Measurements from ENCODE around the gene SOX18. TPM values are rescaled to one million over a fixed set of nuclear protein-coding genes. Genes with fewer than 3 reads are reported as not detected.

SOX18 gene
- polyA plus RNA-seq, 6 donors from 2014 or later, result not detected

DNA sequence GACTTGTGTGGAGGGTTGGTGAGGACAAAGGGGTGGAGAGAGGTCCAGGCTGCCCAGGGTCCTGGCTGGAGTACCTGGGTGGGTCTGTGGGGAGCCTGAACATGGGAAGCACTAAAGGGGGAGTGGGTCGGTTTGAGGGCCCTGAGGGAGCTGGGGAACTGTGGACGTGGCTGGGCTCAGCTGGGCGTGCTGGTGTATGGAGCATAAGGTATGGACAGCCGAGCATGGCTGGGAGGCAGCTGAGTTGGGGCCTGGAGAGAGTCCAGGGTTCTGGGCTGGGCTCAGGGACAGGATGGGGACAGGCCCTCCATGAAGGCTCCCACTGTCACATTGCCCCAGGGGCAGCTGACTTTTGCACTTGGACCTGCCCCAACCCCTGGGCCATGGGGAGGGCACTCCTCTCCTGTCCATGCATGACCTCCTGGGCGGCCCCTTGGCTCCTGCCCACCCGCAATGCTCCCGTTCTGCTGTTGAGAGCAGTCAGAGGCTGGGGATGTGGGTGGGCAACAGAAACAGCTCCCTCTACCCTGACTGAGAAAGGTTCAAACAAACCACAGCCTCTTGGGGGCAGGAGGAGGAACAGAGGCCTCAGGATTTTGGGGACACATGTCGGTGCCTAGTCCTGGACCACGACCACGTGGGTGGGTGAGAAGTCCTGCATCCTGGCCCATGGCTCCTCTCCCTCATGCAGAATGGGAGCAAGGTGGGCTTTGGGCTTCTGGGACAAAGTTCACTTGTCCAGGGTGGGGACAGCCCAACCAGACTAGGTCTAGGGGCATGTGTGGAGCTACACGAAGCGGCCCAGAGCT is 9.0 kb downstream of the SOX18 start:
- Mint-ChIP-seq H3K9me3 (no peaks in the 10 kb centered on the region), H3K4me3 (peak overlapping the region in 6 of 8 donors; percentile 50 to 89 (median 73)), H3K4me1 (peaks cover 8 to 44% (median 21%) of the 10 kb centered on the region in 3 donors), H3K27me3 (peaks cover 11 to 30% (median 21%) of the 10 kb centered on the region in 3 donors), H3K36me3 (no peaks in the 10 kb centered on the region), H3K27ac (no peak overlapping the region)
- ATAC-seq (ENCODE audit: low read depth in 2 of 2), result no peak
- no peak for DNase-seq

- H3K4me1 Mint-ChIP-seq, result peaks cover 8 to 42% (median 19%) of the 10 kb centered on the region in 3 donors
- no peaks in the 10 kb centered on the region for H3K36me3 Mint-ChIP-seq
- peaks cover 9 to 22% (median 12%) of the 10 kb centered on the region in 3 donors for H3K27me3 Mint-ChIP-seq
- peak overlapping the region in 2 of 6 donors; percentile 24 to 69 for H3K27ac Mint-ChIP-seq
- H3K9me3 Mint-ChIP-seq, result no peaks in the 10 kb centered on the region
- ATAC-seq (ENCODE audit: low read depth in 2 of 2), result no peak
- peak overlapping the region; percentile 49 to 89 (median 78) for H3K4me3 Mint-ChIP-seq
- no peak for DNase-seq
These were observed 9.9 kb downstream of the SOX18 start for GRCh38 chr20:64039293-64040160.

DNA sequence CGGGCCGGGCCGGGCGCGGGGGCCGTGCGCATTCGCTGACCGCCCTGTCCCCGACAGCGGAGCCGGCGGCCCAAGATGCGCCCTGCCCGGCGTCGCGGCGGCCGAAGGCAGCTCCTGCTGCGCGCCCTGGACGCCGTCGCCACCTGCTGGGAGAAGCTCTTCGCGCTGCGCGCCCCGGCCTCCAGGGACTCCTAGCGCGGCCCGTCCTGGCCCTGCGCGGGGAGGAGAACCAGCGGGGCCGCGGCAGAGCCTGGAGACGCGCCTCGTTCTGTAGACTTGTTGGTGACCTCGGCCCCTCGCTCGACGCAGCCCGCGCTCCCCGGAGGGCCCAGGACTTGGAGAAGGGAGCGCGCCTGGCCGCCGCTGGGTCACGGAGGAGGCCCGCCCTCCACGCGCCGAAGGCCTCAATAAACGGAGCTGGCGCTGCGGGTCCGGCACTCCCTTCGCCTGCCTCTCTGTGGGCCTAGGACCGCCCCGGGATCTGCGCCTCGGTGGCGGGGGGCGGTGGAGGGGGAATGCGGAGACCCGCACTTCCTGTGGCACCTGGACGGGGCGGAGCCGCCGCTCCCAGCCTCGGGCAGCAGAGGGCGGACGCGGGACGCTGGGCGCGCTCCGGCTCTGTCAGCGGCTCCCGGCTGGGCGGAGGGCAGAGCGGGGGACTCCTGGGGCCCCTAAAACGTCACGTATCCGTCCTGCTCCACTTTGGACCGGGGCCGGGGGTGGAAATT is 10.7 kb downstream of the SOX18 start:
- Mint-ChIP-seq H3K27me3 (peaks cover 3 to 19% (median 8%) of the 10 kb centered on the region in 3 donors), H3K4me1 (peaks cover 8 to 34% (median 17%) of the 10 kb centered on the region in 3 donors), H3K27ac (peak overlapping the region in 3 of 6 donors; percentile 20 to 69 (median 24))

GRCh38 chr20:64038224-64038564 is 11.2 kb downstream of the SOX18 start:
- Mint-ChIP-seq H3K4me1 (peaks cover 8 to 32% (median 14%) of the 10 kb centered on the region in 3 donors), H3K27me3 (peaks cover 0 to 19% (median 8%) of the 10 kb centered on the region in 3 donors), H3K36me3 (no peaks in the 10 kb centered on the region), H3K4me3 (peak overlapping the region in 6 of 8 donors; percentile 30 to 78 (median 52)), H3K27ac (no peak overlapping the region), H3K9me3 (no peaks in the 10 kb centered on the region)
- ATAC-seq (ENCODE audit: low read depth in 2 of 2) (peak; percentile 19 to 20), DNase-seq (no peak)

More for the DNA sequence above, 10.7 kb downstream of the SOX18 start:
- DNase-seq, result peak; percentile 77
- Mint-ChIP-seq H3K4me3 (peak overlapping the region in 7 of 8 donors; percentile 45 to 84 (median 76)), H3K9me3 (no peaks in the 10 kb centered on the region), H3K36me3 (no peaks in the 10 kb centered on the region)
- ATAC-seq (ENCODE audit: low read depth in 2 of 2), result peak; percentile 85

DNA sequence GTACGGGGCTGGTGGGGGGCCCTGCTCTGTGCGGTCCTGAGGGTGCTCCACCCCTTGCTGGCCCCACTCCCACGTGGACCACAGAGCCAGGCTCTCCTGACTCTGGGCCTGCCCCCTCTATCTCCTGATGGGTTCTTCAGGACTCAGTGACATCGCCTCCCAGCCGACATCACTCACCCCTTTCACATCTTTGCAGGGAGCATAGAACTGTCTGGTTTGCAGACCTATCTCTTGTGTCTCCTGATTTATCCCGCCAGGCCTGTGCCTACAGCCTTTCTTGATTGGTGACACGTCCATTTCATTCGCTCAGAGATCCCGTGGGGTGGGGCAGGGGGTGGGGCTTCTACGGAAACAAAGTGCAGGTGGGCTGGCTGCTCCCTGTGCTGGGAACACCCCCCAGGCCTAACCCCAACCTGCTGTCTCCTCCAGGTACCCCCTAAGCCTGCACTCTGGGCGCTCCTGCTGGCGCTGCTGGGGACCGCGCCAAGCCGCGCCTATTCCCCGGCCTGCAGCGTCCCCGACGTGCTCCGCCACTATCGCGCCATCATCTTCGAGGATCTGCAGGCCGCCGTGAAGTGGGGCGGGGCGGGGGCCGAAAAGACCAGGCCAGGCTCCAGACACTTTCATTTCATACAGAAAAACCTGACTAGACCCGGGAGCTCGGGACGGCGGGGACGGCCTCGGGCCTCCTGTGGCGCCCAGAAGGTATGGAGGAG is 11.8 kb downstream of the SOX18 start:
- no peaks in the 10 kb centered on the region for H3K9me3 Mint-ChIP-seq
- H3K4me3 Mint-ChIP-seq, result peak overlapping the region; percentile 45 to 78 (median 64)
- no peaks in the 10 kb centered on the region for H3K36me3 Mint-ChIP-seq
- peaks cover 8 to 32% (median 14%) of the 10 kb centered on the region in 3 donors for H3K4me1 Mint-ChIP-seq
- peaks cover 0 to 19% (median 8%) of the 10 kb centered on the region in 3 donors for H3K27me3 Mint-ChIP-seq
- ATAC-seq (ENCODE audit: low read depth in 2 of 2) (no peak), DNase-seq (no peak)
- H3K27ac Mint-ChIP-seq, result peak overlapping the region in 2 of 6 donors; percentile 24 to 54

DNA sequence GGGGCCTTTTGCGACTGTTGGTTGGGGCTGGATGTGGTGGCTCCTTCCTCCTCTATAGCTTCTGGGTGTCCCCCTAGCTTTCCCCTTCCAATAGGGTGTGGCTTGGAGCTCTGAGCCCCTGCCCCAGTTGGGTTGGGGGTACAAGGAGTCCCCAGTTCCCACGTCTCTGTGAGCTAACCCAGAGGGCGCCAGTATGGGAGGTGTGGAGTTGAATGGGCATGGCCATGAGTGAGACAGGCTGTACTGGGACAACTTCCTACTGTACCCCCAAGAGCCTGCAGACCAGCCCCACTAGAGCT is 12.3 kb downstream of the SOX18 start:
- Mint-ChIP-seq H3K9me3 (no peaks in the 10 kb centered on the region), H3K27ac (peak overlapping the region in 1 of 6 donors; percentile 36), H3K4me1 (peaks cover 8 to 29% (median 14%) of the 10 kb centered on the region in 3 donors), H3K27me3 (peaks cover 0 to 19% (median 8%) of the 10 kb centered on the region in 3 donors), H3K4me3 (peak overlapping the region in 5 of 8 donors; percentile 30 to 76 (median 60)), H3K36me3 (no peaks in the 10 kb centered on the region)
- no peak for ATAC-seq (ENCODE audit: low read depth in 2 of 2)
- no peak for DNase-seq

GRCh38 chr20:64036346-64037198 is 12.9 kb downstream of the SOX18 start:
- H3K4me3 Mint-ChIP-seq, result peak overlapping the region in 3 of 8 donors; percentile 30 to 76 (median 35)
- H3K27ac Mint-ChIP-seq, result no peak overlapping the region
- H3K36me3 Mint-ChIP-seq, result no peaks in the 10 kb centered on the region
- ATAC-seq (ENCODE audit: low read depth in 2 of 2) (no peak), DNase-seq (no peak)
- H3K4me1 Mint-ChIP-seq, result peaks cover 8 to 24% (median 14%) of the 10 kb centered on the region in 3 donors
- no peaks in the 10 kb centered on the region for H3K9me3 Mint-ChIP-seq
- peaks cover 0 to 19% (median 8%) of the 10 kb centered on the region in 3 donors for H3K27me3 Mint-ChIP-seq

DNA sequence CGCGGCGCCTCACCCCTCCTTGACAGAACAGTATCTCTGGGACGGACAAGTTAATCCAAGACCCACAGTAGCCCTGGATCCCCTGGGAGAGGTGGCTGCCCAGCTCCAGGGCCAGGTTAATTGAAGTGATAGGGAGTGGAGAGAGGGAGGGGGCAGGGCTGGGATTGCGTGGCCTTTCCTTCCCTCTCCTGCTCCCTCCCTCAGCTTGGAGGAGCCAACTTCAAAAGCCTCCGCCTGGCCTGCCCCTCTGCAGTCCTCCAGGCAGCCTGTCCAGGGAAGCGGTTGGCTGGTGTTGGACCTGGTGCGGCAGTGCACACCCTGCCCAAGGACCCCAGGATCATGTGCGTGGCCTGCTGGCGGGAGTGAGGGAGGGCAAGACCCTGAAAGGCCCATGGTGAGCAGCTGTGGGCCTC is 13.5 kb downstream of the SOX18 start, which contains the start of gene C20orf204:
Gene C20orf204, plus strand, starts transcription at position 250 of the 413 bp plus-strand sequence. Its CDS starts 142 bp downstream, at position 392.
- Mint-ChIP-seq H3K36me3 (no peaks in the 10 kb centered on the region), H3K27ac (no peak within 1 kb of the TSS), H3K4me1 (peaks cover 6 to 21% (median 11%) of the 10 kb centered on the region in 3 donors), H3K9me3 (no peaks in the 10 kb centered on the region), H3K4me3 (peak within 1 kb of the TSS in 6 of 8 donors; percentile 30 to 76 (median 48)), H3K27me3 (peaks cover 0 to 19% (median 8%) of the 10 kb centered on the region in 3 donors)
- ATAC-seq (ENCODE audit: low read depth in 2 of 2), result no peak
- no peak for DNase-seq

GRCh38 chr20:64035066-64035932 is 14.1 kb downstream of the SOX18 start:
- Mint-ChIP-seq H3K27me3 (peaks cover 0 to 19% (median 6%) of the 10 kb centered on the region in 3 donors), H3K4me3 (peak overlapping the region in 3 of 8 donors; percentile 42 to 56 (median 54)), H3K27ac (peak overlapping the region in 1 of 6 donors; percentile 21), H3K36me3 (peaks cover 0 to 4% of the 10 kb centered on the region in 2 donors), H3K4me1 (peaks cover 5 to 18% (median 10%) of the 10 kb centered on the region in 3 donors), H3K9me3 (no peaks in the 10 kb centered on the region)
- DNase-seq (no peak), ATAC-seq (ENCODE audit: low read depth in 2 of 2) (no peak)

DNA sequence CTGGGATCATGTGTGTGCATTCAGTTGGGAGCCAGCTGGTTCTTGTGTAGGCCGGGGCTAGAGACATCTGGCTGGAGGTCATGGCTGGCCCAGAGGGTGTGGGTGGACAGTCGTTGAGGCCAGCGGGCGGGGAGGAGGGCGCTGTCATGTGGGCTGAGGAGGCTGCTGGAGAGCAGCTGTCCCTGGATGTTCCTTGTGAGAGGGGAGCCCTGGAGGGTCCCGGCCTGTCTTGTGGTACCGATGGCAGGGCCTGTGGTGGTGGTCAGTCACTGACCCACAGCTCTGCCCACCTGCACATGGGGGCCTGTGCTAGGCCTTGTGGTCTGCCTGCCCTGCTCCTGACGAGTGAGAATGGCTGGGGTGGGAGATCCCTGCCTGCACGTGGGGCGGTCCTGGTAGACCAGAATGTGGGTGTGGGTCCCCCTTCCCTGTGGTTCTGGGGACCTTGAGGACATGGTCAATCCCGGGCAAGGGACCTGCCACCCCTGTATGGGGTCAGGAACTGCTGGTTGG is 15.4 kb downstream of the SOX18 start:
- H3K27me3 Mint-ChIP-seq, result peaks cover 0 to 12% (median 0%) of the 10 kb centered on the region in 3 donors
- peaks cover 0 to 6% of the 10 kb centered on the region in 2 donors for H3K36me3 Mint-ChIP-seq
- H3K4me3 Mint-ChIP-seq, result no peak overlapping the region
- H3K9me3 Mint-ChIP-seq, result no peaks in the 10 kb centered on the region
- DNase-seq, result no peak
- H3K27ac Mint-ChIP-seq, result peak overlapping the region in 1 of 6 donors; percentile 72
- no peak for ATAC-seq (ENCODE audit: low read depth in 2 of 2)
- peaks cover 5 to 9% (median 6%) of the 10 kb centered on the region in 3 donors for H3K4me1 Mint-ChIP-seq
